Islet precursor cell (in vitro differentiated cells): ENCODE measurements around the gene CTNNA2.

ENCODE experiments used
- DNase-seq: peaks from one replicate; pipeline ENCODE4 v3.0.0-alpha.2; 2018

Gene CTNNA2

DNA sequence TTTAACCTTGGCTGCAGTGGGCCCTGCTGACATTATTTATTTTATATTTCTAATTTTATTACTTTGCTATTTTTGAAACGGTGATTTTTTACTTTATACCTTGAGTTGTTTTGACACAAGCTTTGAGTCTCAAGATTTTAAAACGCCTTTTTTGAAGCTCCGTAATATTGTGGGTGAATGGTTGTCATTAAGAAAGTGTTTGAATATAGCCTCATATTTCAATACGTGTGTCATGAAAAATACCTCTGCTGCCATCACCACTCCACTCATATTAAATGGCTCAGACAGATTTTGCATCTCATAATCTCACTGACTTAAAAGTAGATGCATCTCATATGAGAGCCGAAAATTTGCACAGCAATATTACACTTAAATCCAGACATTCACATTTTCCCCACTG, 106.6 kb downstream of the CTNNA2 start:
- DNase-seq, result no peak

DNA sequence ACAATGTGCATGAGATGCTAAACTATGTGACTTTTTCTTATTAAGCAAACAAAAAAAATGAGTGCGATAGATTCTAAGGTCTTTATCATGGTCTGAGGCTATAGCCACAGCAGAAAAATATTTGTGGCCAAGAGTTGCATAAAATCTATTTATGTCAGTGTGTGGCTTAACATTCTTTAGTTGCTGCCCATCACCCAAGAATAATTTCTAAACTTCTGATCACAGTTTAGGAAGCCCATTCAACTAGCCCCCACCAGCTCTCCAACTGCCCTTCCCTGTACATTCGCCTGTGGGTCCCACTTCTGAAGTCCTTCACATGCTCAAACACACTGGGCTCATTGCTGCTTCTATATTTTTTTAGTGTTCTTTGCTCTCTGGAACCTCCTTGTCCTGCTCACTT, 107.1 kb downstream of the CTNNA2 start:
- no peak for DNase-seq

DNA sequence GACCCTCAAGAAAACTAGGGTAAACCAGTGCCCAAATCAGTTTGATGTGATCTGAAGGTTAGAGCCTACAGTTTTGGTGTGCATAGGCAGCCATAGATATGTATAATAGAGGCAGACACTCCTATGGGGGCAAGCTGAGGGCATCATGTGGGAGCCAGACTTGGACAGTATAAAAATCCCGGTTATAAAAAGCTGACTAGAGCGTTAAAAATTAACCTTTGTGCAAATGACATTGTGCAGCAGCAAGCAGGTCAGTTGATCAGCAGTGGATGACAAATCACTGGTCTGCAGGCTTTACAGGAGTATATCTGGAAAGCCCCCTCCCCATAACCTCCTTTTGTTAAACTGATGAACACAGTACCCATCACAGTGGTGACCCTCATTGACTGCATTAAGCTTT, 107.8 kb downstream of the CTNNA2 start:
- DNase-seq, result no peak

DNA sequence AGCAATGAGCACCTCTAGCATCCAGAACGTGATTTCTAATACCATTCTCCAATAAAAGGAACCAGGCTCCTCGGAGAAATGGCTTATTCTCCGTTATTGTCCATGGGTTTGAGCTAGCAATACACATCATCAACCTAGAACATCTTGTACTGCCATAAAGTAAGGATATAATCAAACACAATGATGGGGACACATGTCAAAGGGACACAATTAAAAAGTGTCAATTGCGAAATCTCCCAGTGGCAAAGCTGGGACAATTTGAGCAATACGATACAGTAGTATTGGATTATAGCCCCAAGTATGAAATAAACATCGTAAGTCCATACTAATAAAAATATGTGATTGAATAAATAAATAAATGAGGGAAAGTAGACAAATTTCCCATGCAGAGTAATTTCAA, 108.4 kb downstream of the CTNNA2 start:
- DNase-seq, result no peak

DNA sequence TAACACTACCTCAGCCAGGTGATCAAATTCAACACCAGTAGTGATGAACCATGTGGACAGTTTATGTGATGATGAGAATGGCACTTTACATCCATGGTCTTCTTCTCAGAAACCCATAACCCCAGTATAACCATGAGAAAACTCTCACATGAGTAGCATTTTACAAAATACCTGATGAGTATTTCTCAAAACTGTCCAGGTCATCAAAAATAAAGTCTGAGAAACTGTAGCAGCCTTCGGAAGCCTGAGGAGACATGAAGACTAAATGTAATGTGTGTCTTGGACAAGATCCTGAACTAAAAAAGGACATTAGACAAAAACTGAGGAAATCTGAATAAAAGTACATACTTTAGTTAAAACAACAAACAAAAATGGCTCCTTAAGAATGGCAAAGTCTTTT, 108.9 kb downstream of the CTNNA2 start:
- DNase-seq, result no peak

DNA sequence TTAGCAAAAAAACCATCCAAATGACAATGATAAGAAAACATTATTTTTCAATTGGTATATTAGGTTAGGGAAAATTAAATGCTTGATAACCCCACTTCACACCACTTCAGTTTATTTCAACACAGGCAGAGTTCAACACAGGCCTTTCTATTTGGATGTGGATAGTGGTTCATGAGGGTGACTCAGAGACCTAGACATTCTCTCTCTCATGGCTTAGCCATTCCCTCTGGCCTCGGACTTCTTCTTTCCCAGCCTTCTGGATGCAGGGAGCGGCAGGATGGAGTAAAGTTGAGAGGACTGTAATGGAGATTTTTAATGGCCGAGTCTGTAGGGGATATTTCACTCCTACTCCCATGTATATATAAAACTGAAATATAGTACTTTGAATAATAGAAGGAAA, 109.7 kb downstream of the CTNNA2 start:
- DNase-seq, result peak; percentile 56

DNA sequence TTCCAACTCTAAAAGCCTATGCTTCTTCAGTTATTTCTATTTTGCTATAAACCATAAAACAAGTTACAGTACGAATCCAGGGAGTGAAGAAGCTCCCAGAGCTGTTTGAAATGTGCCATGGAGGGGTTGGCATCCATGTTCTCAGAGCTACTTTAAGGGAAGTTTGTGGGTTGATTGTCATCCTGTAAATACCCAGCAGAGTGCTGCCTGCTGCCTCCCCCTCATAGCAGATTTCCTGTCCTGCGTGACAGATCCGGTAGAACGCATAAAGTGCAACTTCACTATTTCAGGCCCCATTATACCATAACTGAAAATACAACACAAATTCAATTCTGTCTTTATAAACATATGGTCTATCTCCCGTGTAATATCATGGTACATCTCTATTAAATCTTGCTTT, 114.4 kb downstream of the CTNNA2 start:
- DNase-seq, result no peak

DNA sequence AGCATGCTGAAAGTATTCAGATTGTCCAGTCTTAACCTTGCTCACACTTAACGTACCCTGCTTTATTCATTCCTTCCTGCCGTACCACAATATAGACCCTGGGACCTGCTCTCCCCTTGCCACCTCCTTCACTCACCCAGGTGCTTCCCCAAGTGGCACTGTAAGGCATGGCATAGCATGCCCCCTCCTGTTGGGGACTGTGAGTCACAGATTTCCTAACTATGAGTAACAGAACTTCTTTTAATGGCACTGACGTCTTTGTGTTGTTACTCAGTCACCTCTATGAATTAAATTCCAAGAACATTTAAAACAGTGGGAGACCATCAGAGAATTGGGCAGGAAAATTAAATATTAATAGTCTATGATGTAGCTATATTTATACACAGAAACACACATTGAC, 117.2 kb downstream of the CTNNA2 start:
- DNase-seq, result no peak

DNA sequence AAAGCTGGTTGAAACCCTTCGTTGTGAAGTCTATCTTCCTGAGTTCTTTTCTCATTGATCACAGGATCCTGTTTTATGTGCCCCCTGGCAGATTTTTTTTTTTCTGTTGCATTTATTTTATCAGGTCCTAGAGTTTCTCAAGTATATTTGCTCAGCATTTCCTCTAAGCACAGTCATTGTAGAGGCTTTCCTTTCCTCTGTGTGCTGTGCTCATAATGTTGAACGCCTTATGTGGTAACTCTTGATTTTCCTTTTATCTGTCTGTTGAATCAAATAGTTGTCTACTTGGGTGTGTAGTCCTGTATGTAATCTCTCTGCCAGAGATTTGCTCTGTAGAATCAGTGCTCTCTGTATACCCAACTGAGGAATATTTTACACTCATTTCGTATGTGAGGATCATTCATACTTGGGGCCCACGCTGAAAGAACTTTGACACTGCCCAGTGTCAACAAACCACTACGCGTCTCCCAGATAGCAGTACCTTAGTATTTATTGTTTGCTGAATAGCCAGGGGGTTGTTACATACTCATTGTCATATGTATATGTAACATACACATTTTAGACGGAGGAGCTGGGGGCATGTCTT, 118.2 kb downstream of the CTNNA2 start:
- no peak for DNase-seq

DNA sequence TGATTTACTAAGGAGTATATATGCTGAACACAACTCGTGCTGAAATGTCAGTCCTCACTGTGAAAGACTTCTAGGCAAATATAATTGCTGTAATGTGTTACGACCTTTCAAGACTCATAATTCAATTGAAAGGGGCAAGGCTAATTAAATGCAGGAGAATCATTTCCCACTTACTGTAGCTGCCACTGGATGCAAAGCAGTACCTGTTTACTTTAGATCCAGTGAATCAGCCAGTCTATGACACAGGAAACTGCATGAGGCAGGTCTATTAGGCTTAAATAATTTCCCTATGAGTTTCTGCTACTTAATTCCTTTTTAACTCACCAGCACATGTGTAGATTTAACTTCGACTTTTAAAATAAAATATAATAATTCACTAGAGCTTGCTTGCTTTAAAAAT, 125.6 kb downstream of the CTNNA2 start:
- DNase-seq, result no peak

DNA sequence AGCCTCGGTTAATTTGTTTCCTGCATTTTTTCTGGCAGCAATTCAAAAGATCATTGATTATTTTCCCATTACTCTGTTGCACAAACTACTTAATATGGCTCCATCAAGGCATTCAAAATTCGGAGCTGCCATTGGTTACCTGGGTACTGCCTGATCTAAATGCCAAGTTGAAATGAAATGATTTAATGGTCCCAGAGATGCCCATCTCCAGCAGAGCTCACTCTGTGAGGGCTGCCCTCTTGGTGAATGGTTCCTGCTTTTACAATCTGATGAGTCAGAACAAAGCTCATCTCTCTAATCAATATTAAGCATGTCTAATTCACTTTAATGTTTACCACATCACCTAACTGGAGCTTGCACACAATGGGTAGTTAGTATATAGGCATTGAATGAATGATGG, 126.1 kb downstream of the CTNNA2 start:
- DNase-seq, result no peak

DNA sequence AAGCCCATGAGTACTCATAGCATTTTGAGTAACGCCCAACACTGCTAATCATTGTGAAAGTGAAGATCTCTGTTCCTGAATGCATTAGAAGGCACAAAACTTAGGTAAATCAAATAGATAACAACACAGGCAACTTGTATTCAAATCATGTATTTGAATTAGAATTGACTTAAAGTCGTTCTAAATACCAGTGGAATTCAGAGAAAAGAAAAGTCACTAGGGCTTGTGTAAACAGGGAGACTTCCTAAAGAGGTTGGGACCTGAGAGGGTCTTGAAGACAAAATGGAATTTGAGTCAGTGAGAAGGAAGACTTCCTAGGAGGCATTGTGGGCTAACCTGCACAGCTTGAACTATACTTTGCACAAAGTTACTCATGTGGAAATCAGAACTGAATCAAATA, 127.2 kb downstream of the CTNNA2 start:
- no peak for DNase-seq

DNA sequence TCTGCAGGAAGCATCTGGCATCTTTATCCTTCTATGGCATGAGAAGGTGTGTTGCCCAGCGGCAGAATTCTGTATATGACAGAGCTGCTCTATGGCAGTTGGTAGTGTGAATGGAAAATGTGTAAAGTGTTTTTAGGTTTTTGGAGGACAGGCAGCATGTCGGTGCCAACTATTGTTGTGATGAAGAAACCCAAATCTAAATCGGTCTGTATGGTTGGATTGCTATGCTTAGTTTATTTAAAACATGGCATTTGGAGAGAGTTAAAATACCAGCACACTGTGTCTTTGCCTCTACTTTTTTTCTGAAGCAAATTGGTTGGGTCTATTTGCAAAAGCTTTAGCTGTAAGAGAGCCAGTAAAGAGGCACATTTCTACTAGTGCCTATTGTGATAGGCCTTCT, 136.7 kb downstream of the CTNNA2 start:
- no peak for DNase-seq

DNA sequence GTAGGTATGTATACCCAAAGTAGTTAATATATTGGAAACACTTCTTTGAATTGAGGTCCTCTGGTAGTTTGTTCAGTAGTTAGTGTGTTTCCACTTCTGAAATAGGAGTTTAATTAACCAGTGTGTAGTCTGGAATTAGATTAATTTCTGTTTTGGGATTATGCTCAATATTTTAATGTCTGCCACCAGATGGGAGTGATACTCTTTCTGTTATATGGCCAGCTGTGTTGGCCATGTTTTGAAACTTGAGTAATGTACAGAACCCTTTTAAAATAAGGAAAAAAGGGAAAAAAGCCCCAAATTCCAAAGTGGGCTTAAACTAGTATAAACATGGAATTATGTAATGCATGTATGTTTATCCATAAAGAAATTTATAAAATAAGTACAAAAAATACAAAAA, 147.7 kb downstream of the CTNNA2 start:
- no peak for DNase-seq

DNA sequence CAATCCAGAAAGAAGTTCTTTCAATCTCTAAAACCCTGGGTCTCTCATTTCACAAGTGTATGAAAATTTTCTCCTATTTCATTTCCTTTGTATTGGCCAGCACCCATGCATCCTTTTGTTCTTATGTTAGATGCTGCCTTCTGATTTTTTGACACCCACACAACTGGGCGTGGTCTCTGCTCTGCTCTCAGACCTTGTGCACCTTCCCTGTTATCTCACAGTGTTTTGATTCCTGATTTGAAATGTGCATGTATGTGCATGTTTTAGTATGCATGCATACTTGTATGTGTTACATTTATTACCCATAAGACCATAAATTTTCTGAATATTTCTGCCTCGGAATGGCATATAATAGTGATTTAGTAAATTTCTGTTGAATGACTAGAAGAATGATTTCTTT, 152.2 kb downstream of the CTNNA2 start:
- DNase-seq, result no peak

DNA sequence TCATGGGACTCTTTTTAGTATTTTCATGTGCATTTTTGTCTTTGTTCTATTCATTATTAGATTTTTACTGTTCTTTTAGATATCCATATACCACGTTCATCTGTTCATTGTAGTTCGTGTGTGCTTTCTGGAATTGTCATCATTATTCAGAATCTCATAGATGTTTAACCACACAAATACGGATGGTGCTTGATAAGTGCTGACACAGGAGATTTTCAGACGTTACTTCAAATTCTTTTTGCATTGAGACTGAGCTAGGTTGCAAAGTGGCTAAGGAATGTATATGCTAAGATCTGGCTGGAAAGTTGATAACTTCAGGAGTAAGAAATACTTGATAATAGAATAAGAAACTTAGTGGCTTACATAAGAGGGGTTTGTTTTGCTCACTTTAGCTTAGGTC, 153.6 kb downstream of the CTNNA2 start:
- no peak for DNase-seq

DNA sequence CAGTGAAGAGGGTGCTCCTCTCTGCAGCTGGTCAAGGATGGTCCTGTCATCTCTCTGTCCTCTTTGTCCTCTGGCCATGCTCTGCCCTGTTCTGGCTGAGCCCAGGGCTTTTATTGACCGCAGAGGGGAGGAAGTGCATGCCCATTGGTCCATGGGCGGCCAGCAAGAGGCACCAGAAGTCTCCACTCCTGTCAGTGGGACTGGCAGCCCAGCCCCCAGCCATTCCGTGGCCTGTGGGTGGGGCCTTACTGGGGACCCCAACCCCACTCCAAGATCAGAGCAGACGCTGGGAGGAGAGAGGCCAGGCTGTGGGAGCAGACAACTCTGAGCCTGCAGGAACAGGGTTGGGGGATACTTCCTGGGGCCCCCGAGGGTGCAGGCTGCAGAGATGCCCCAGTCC, 156.9 kb downstream of the CTNNA2 start:
- no peak for DNase-seq

DNA sequence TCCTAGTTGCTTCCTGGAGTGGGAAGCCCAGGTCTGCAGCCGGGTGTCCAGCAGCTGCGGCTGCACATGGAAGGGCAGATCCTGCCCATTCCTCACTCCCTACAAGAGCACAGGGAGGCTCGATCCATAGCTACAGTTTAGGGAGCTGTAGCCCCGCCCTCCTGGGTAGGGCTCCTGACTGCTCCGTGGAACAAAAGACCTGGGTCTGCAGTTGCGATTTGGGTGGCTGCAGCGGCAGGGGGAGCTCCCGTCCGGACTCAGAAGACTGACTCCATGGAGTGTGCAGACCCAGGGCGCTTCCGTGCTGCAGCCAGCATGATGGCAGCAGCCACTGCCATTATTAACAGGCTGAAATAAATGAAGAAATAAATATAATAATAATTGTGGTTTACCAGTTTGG, 157.3 kb downstream of the CTNNA2 start:
- DNase-seq, result peak; percentile 90

DNA sequence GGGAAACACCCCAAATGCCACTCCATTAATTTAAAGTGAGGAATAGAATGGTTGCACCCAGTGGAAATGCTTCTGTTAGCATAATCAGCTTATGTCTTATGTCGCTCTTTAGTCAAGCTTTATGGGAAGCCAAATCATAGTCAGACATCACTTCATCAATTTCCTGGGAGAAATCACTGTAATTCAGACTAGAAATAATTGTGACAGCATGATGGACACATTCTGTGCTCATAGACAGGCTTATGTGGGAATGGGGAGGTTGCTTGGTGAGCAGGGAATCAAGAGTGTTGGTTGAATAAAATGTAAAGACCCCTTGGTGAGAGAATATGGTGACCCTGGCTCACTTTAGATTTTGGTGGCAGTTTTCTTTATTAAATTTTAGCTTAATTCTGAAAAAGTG, 174.0 kb downstream of the CTNNA2 start:
- DNase-seq, result no peak

DNA sequence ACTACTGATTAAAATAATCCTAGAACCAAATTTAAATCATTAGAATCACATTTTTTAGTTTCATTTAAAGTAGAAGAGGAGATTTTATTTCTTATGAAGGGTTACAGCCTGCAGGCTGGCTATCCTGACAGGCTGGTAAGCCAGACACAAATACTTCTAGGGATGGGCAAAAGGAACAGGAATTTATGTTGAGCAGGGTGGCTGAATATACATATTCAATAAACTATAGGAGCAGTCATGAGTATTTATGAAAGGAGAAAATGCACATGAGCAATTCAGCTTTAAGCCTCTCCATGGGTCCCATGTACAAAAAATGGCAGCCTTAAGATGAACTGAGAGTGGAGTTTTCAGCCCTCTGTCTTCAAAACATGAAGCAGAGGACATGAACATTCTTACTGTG, 182.4 kb downstream of the CTNNA2 start:
- no peak for DNase-seq

DNA sequence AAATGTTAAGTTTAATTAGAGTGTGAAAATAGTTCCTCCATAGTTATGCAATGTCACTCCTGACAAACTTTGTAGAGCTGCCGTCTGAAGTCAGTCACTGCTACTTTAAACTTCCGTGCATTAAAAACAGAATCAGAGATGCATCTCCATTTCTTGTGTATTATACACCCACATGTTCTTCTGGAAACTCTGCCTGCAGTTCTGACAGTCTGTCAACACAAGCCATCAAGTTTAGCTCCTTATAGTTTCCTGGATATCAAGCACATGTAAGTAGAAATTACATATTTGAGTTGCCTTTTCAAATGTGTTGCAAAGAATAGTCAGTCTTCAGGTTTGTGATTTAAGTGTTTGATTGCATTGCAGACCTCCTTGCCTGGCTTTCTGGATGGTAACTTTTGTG, 184.3 kb downstream of the CTNNA2 start:
- DNase-seq, result no peak

DNA sequence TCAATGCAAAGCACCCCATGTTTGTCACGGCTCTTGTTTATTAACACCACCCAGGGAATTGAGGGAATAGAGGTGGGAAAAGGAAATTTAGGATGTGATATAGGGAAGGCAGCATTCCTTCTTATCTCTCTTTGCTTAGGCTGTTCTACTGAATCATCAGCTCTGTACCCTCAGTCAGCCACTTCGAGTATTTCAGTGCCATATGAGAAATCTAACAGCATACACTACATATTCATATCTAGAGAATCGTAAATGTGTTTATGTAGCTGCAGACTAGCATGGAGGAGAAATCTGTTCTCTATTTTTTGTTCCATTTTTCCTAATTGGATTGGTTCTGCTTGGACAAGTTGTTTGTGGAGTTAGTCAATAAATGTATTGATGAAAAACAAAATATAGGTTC, 187.8 kb downstream of the CTNNA2 start:
- DNase-seq, result no peak

DNA sequence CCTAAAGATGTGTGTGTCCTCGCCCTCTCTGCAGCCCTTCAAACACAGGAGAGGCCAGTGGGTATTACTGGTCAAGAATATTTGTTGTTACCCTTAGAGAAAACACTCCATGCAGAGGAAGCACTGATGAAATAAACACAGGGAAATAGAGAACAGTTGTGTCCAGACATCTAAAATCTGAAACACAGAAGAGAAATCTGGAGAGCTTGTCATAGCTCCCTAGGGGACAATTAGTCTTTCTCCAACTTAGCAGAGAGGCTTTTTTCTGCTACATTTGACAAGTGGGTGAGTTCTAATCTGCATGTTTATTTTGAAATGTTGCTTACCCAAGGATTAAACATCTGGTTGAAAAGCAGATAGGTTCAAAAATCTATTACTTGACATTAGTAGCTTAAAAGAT, 190.1 kb downstream of the CTNNA2 start:
- no peak for DNase-seq

DNA sequence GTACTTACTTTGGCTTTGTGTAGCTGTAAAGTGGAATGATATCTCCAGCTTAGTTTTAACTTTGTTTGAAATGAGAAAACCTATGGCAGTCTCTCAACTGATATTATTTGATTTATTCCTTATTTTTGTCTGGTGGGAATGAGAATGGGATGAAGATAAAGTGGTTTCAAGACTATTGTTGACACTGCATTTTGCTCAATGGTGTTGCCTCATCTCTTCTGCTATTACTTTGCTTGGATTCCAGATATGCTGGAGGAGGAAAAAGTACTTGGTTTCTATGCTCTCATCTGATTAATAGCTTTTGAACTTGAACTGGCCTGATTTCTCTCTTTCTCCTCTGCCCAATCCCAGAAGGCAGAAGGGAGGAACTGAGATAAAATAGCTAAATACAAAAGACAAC, 198.2 kb downstream of the CTNNA2 start:
- no peak for DNase-seq

DNA sequence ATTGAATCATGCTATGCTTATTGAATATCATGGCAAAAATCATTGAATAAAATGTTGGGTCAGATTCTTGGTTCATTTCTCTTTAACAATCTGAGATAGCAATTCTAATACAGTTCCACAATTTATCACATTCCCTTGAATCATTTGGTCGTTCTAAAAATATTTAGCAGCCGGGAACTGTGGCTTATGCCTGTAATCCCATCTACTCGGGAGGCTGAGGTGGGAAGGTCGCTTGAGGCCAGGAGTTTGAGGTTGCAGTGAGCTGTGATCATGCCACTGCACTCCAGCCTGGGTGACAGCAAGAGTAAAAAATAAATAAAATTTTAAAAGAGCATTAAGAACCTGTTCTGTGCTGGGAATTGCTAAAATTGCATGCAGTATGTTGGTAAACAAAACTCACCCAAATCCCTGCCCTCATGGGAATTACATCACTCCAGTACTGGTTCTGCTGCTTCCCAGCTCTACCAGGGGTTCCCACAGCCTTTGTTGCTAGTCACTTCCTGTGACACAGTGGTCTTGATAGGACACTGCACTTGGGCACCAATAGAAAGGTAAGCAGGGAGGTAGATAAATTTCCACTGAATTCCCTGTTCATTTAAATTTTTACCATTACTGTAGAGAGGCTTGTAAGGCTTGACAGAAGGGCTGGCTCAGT, 200.4 kb downstream of the CTNNA2 start:
- DNase-seq, result peak; percentile 53

DNA sequence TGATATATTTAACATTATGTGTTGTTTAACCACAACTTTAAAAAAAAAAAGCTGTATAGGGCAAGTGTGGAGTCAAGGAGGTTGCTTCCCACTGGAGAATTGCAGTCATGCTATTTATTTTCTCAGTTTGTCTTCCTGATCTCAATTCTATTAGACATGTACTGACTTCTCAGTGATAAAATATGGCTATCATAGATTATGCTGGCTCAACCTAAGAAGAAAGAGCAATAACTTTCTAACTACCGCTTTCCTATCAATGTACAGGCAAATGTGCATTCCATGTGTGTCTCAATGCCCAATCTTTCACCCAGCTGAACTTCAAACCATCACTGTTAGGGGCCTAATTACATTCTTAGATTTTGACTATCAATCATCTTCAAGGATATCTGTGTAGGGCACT, 201.4 kb downstream of the CTNNA2 start:
- DNase-seq, result no peak
